ENCODE measurements around the gene ZNF268.
A peak's percentile ranks its signal among the peaks of the same experiment; 100 is the strongest.

The ZNF268 gene

GRCh38 chr12:133181238-133181959, at the start of gene ZNF268:
Gene ZNF268 (plus strand): TSS chr12:133181495. CDS start chr12:133181998, 503 bp downstream.
- DNase-seq = peak; percentile 89 to 90

- no peak for DNase-seq
Measured at GRCh38 chr12:133135747-133136146, 45.5 kb upstream of the ZNF268 start.

DNA sequence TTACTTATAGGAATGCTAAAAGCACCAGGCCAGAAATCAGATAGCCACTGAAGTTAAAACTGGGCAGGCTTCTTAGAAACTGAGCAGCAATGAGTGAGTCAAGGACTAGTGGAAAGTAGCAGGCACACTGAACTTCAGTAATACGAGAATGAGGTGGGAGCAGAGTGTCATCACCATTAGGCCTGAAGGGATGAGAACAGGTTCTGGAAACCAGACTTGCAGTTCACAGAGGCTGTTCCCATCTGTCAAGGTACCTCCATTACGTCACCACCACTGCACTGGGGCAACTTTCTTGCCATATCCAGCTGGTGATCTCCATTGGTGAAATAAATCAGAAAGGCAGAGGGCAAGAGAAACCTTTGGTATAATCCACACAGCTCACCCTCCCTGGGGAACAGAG, 35.3 kb upstream of the ZNF268 start:
- DNase-seq = no peak

DNA sequence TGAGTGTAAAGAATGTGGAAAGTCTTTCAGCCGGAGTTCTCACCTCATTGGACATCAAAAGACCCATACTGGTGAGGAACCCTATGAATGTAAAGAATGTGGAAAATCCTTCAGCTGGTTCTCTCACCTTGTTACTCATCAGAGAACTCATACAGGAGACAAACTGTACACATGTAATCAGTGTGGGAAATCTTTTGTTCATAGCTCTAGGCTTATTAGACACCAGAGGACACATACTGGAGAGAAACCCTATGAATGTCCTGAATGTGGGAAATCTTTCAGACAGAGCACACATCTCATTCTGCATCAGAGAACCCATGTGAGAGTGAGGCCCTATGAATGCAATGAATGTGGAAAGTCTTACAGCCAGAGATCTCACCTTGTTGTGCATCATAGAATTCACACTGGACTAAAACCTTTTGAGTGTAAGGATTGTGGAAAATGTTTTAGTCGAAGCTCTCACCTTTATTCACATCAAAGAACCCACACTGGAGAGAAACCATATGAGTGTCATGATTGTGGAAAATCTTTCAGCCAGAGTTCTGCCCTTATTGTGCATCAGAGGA, 25.1 kb upstream of the ZNF268 start:
- no peak for DNase-seq

- DNase-seq = no peak
Measured at GRCh38 chr12:133165776-133166175, 15.5 kb upstream of the ZNF268 start.

DNA sequence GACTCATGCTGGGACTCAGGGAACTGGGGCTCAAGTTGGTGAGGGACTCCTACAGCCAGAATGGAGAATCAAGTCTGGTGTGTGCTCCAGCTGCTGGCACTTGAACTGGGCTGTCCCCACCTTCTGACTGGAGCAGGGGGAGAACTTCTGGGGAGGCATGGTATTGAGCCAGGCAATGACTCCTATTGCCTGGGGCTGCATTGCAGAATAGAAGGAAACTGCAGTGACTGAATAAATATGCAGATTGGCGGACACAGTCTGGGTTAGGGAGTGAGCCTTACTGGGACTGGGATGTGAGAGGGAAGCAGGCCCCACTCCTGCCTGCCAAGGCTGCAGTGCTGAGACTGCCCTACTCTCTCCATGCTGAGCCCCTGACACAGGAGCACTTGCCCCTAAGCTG, 8.8 kb upstream of the ZNF268 start:
- no peak for DNase-seq

DNA sequence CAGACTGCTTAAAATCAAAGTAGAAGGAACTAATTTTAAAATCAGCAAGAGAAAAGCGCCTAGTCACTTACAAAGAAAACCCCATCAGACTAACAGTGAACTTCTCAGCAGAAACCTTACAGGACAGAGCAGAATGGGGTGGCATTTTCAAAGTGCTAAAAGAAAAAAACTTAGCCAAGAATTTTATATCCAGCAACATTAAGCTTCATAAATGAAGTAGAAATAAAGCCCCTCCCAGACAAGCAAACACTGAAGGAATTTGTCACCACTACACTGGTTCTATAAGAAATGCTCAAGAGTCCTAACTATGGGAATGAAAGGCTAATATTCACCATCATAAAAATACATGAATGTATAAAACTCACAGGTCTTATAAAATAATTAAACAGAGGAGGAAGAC, 6.4 kb upstream of the ZNF268 start:
- no peak for DNase-seq

GRCh38 chr12:133180669-133181068, 626 bp upstream of the ZNF268 start:
- no peak for DNase-seq

GRCh38 chr12:133190176-133190575, 8.9 kb downstream of the ZNF268 start:
- no peak for DNase-seq

GRCh38 chr12:133192847-133193246, 11.6 kb downstream of the ZNF268 start:
- no peak for DNase-seq

DNA sequence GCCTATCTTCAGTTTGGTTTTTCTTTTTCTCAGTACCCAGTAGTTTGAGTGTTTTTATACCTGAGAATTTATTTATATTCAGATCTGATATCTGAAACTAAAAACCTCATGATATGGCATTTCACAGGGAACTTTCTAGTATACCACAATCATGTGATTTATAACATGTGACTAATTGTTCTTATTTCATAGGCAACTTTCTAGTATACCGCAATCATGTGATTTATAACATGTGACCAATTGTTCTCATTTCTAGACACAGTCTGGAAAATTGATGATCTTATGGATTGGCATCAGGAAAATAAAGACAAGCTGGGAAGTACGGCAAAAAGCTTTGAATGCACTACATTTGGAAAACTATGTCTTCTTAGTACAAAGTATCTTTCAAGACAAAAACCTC, 20.6 kb downstream of the ZNF268 start:
- no peak for DNase-seq

DNA sequence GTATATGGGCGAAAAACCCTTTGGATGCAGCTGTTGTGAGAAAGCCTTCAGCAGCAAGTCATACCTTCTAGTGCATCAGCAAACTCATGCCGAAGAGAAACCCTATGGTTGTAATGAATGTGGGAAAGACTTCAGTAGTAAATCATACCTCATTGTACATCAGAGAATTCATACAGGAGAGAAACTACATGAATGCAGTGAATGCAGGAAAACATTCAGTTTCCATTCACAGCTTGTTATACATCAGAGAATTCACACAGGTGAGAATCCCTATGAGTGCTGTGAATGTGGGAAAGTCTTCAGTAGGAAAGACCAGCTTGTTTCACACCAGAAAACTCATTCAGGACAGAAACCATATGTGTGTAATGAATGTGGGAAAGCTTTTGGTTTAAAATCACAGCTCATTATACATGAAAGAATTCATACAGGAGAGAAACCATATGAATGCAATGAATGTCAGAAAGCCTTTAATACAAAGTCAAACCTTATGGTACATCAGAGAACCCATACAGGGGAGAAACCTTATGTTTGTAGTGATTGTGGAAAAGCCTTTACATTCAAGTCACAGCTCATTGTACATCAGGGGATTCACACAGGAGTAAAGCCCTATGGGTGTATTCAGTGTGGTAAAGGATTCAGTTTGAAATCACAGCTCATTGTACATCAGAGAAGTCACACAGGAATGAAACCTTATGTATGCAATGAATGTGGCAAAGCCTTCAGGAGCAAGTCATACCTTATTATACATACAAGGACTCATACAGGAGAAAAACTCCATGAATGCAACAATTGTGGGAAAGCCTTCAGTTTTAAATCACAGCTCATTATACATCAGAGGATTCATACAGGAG, 21.4 kb downstream of the ZNF268 start:
- no peak for DNase-seq

DNA sequence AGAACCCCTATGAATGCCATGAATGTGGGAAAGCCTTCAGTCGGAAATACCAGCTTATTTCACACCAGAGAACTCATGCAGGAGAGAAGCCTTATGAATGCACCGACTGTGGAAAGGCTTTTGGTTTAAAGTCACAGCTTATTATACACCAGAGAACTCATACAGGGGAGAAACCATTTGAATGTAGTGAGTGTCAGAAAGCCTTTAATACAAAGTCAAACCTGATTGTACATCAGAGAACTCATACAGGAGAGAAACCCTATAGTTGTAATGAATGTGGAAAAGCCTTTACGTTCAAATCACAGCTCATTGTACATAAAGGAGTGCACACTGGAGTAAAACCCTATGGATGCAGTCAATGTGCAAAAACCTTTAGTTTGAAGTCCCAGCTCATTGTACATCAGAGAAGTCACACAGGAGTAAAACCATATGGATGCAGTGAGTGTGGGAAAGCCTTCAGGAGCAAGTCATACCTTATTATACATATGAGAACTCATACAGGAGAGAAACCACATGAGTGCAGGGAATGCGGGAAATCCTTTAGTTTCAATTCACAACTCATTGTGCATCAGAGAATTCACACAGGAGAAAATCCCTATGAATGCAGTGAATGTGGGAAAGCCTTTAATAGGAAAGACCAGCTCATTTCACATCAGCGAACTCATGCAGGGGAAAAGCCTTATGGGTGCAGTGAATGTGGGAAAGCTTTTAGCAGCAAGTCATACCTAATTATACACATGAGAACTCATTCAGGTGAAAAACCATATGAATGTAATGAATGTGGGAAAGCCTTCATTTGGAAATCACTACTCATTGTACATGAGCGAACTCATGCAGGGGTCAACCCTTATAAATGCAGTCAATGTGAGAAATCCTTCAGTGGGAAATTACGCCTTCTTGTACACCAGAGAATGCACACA, 22.3 kb downstream of the ZNF268 start:
- no peak for DNase-seq

GRCh38 chr12:133204264-133204603, 22.9 kb downstream of the ZNF268 start:
- no peak for DNase-seq

GRCh38 chr12:133206390-133206789, 25.1 kb downstream of the ZNF268 start:
- no peak for DNase-seq

DNA sequence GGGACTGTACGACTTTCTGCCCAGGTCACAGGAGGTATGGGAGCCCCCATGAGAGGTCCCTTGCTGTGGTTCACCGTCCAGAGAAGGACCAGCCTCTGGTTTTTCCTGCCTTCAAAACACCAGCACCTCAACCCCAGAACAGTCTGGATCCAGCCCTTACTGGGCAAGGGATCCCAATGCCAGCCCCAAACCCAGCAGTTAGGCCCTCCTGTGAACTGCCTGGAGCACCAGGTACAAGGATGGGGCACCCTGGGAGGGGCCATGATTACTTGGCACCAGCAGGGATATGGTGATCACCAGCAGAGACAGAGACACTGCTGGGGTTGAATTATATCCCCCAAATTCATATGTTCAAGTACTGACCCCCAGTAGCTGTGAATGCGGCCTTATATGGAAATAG, 34.4 kb downstream of the ZNF268 start:
- DNase-seq = no peak

DNA sequence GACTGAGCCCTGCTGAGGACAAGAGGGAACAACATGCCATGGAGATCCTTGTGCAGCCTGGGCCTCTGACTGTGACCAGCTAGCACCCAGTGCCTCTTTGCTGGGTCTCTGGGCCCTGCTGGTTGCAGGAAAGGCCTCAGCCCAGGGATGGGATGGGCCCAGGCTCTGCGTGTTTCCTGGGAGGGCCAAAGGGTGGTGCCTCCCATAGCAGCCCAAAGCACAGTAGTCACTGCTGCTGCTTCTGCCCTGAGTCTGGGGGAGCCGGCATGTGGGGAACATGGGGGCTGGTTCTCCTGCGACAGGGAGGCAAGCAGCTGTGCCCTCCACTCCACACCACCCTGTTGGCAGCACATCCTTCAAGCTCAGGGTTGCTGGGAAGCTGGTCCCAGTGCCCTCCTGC, 35.9 kb downstream of the ZNF268 start:
- DNase-seq = no peak

GRCh38 chr12:133220521-133220920, 39.2 kb downstream of the ZNF268 start:
- DNase-seq = no peak

DNA sequence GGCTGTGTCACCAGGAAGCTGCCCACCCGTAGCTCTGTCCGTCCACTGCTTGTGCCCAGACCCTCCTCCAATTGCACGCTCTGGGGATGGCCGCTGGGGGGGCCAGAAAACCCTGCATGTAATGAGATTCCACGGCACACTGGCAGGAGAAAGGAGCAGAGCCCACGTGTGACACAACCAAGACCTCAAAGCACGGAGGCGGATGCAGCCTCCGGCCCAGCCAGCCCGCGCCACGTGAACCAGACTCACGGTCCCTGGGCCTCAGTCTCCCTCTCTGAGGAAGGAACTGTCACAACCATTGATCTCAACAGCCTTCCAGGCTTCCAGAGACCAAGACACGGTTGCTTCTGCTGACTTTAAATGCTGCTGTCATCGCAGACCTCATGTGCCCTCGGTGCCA, 39.9 kb downstream of the ZNF268 start:
- DNase-seq = no peak

- DNase-seq = no peak
Measured at GRCh38 chr12:133222211-133222610, 40.9 kb downstream of the ZNF268 start.

GRCh38 chr12:133225527-133225926, 44.2 kb downstream of the ZNF268 start:
- DNase-seq = no peak

GRCh38 chr12:133226690-133227089, 45.4 kb downstream of the ZNF268 start:
- no peak for DNase-seq

DNA sequence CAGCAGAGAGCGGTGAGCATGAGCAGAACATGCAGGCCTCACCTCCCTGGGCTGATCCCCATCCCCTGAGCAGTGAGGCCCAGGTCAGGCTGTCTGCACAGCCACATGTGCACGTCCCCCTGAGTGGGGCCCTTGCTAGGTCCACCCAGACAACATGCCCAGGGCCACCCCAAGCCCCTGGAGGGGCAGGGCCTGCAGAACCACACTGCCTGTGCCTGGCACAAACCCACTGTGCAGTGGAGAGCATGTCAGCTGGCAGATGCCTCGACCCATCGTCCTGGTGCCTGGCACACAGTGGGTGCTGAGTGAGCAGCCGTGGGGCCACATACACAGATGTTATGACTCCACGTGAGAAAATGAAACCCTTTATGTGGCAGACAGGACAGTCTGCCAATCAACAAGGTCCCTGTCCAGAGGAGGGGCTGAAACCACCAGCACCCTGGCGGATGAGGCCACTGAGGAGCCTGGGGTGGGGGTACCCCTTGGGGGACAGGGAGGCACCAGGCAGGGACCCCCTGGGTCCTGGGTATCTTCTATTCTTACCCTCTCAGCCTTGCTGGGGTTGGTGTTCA, 46.1 kb downstream of the ZNF268 start:
- DNase-seq = no peak
